D721Med (cell line): ENCODE measurements around the gene ANKRD13D.

Experiments used
- DNase-seq: peaks from one replicate; pipeline ENCODE4 v3.0.0; 2011; ENCODE audit warnings: low spot score; ENCODE audit not compliant: insufficient read length
- FAIRE-seq: peaks from 2 replicates; lab custom pipeline; 2011; peaks lifted over from hg19 to GRCh38; lab: Jason Lieb, UNC
- CTCF ChIP-seq: IDR thresholded peaks from 2 replicates; pipeline ENCODE4 v1.5.1; 2012; ENCODE audit warnings: mild to moderate bottlenecking, control low read depth; ENCODE audit not compliant: insufficient read depth; ENCODE audit errors: missing control alignments

ANKRD13D gene

GRCh38 chr11:67320691-67321090 is 31.6 kb downstream of the ANKRD13D start:
- no peak for DNase-seq
- TF ChIP-seq CTCF = no peak

GRCh38 chr11:67321313-67321871 is 32.3 kb downstream of the ANKRD13D start:
- FAIRE-seq = no peak
- DNase-seq = no peak
- no peak for TF ChIP-seq CTCF

More at GRCh38 chr11:67320691-67321090, 31.6 kb downstream of the ANKRD13D start:
- FAIRE-seq = no peak

- DNase-seq (no peak), FAIRE-seq (no peak)
- TF ChIP-seq CTCF = no peak
These were observed 32.9 kb downstream of the ANKRD13D start for GRCh38 chr11:67322049-67322448.

GRCh38 chr11:67323526-67323925 is 34.4 kb downstream of the ANKRD13D start:
- no peak for DNase-seq
- FAIRE-seq = no peak
- TF ChIP-seq CTCF = no peak

- DNase-seq (no peak), FAIRE-seq (no peak)
- no peak for TF ChIP-seq CTCF
These were observed 43.1 kb downstream of the ANKRD13D start for GRCh38 chr11:67332081-67332691.

- FAIRE-seq = no peak
- TF ChIP-seq CTCF = no peak
These were observed 48.2 kb downstream of the ANKRD13D start for GRCh38 chr11:67337257-67337656.

GRCh38 chr11:67344264-67344663 is 55.2 kb downstream of the ANKRD13D start:
- no peak for TF ChIP-seq CTCF
- FAIRE-seq (no peak), DNase-seq (no peak)

More at GRCh38 chr11:67337257-67337656, 48.2 kb downstream of the ANKRD13D start:
- DNase-seq = no peak
